NCI-H524 treated with DMSO at 0.1 percent for 48 hours (cell line): ENCODE measurements around the gene LGALS7B.
"Not testable (repeated sequence)": the region's sequence is repeated elsewhere in the genome, so short reads cannot be mapped to it uniquely, and the experiment has no call there.

Experiments used
- DNase-seq: peaks from one replicate; lab custom pipeline; 2025; lab: John Stamatoyannopoulos, UW

Gene LGALS7B

DNA sequence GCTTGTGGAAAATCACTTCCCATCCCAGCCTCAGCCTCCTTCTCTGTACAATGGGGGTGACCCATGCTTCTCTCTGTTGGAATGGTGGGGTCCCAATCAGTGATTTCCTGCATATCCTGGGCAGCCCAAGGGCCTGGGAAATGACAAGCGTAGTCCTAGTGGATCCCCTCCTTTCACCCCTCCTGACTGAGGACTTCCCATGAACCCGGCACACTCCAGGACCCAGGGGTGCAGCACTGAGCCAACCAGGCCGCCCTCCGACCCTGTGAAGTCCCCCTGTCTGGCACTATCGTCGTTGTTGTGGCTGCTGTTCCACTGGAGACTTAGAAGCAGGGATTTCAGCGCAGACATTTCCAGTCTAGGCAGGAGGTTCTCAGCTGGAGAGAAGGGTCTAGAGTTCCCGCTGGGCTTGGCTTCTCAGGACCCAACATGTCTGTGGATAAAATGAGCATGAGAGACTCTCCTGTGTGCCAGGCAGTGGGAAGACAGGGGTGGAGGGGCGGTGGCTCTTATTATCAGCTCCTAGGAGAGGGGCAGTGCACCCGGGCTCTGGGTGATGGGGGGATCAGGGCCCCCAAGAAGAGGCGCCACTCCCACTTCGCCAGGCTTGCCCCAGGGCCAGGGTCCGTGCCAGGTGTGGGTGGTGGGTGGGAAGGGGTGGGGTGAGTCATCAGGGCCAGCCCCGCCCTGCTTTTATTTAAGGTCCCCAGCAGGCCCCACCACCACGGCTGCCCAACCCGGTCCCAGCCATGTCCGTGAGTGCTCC is at the start of gene LGALS7B:
Gene LGALS7B, plus strand, starts transcription at position 723 of the 766 bp plus-strand sequence. Its CDS starts 27 bp downstream, at position 750.
- no peak for DNase-seq

- no peak for DNase-seq
Observed at GRCh38 chr19:38739440-38740256, 49.4 kb upstream of the LGALS7B start.

DNA sequence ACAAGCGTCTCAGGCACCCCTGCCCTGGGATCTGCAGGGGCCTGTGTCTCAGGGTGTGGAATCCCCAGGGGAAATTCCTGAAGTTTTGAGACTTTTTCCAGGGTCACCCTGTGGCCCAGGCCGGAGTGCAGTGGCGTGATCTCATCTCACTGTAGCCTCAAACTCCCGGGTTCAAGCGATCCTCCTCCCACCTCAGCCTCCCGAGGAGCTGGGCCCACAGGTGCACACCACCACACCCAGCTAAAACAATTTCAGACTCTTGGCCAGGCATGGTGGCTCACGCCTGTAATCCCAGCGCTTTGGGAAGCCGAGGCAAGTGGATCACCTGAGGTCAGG is 48.8 kb upstream of the LGALS7B start:
- DNase-seq, result no peak

DNA sequence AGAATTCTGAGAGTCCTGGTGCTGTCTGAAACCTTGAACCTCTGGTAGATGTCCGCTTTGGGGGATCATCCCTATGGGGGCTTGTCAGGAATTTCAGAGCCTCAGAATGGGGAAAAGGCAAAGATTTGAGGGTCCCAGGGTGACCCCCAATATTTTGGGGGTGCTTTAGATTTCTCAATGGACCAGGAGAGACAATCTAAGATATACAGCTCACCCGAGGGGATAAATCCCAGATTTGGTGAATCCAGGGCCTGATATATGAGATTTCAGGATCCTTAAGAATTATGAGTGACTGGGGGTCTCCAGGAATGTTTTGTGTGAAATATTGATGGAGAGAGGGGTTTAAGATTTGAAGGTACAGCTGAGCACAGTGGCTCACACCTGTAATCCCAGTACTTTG is 48.1 kb upstream of the LGALS7B start:
- DNase-seq, result no peak

GRCh38 chr19:38741670-38742069 is 47.3 kb upstream of the LGALS7B start:
- no peak for DNase-seq

DNA sequence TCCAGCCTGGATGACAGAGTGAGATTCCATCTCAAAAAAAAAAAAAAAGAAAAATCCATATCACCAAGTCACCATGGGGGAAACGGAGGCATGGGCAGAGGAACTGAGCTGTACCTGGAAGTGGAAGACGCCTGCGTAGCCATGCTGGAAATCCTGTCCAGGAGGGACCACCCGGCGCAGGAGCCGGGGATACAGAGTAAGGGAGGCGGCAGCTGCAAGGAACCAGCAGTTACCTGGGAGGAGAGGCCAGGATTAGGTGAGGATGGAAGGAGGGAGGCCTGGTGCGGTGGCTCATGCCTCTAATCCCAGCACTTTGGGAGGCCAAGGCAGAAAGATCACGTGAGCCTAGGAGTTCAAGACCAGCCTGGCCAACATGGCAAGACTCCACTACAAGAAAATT is 46.7 kb upstream of the LGALS7B start:
- DNase-seq, result no peak

DNA sequence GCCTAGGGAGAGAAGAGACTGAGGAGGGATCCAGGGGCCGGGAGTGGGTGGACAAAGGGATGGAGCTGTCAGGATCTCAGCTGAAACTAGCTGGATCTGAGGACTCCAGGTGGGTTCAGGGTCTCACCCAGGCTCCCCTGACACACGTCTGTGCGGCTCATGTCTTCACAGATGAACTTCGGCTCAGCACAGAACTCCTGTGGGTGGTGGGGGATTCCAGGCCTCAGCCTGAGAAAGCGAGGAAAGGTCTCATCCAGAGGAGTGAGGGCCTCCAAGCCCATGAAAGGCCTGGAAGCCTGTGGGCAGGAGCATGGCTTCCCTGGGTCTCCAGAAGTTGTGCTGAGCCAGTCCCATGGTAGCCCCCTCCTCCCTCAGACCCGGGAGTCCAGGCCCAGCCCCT is 46.1 kb upstream of the LGALS7B start:
- DNase-seq, result no peak

DNA sequence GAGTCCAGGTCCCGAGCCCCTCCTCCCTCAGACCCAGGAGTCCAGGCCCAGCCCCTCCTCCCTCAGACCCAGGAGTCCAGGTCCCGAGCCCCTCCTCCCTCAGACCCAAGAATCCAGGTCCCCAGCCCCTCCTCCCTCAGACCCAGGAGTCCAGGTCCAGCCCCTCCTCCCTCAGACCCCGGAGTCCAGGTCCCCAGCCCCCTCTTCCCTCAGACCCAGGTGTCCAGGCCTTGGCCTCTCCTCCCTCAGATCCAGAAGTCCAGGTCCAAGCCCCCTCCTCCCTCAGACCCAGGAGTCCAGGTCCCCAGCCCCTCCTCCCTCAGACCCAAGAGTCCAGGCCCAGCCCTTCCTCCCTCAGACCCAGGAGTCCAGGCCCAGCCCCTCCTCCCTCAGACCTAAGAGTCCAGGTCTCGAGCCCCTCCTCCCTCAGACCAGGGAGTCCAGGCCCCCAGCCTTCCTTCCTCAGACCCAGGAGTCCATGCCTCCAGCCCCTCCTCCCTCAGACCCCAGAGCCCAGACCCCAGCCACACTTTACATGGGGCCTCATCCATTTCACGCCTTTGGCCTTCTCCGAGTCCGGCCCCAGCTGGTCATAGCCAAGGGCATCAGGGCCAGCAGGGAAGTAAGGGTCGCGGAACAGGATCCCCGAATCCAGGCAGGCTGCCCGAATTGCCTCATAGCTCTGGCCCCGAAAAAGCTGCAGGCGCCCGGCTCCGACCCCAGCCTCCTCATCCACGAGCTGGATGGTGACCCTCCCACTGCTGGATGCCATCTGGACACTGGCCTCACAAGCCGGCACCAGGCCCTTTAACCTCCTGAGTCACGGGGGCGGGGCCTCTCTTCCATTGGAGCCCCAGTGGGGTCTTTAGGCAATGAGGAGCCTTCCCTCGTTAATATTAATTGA is 45.4 kb upstream of the LGALS7B start:
- DNase-seq, result no peak

- no peak for DNase-seq
Observed at GRCh38 chr19:38744298-38744681, 44.7 kb upstream of the LGALS7B start, which contains the start of gene CAPN12. CAPN12 (minus strand) TSS chr19:38744474; CDS start chr19:38744165, 309 bp downstream.

DNA sequence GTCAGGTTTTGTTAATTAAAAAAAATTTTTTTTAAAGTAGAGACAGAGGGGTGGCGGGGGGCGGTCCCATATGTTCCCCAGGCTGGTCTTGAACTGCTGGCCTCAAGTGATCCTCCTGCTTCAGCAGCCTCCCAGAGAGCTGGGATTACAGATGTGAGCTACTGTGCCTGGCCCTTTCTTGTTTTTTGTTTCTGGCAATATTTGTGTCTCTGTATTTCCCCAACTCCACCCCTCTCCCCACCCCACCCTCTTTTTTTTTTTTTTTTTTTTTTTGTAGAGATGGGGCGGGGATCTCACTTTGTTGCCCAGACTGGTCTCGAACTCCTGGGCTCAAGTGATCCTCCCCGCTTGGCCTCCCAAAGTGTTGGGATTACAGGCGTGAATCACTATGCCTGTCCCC is 44.1 kb upstream of the LGALS7B start:
- DNase-seq, result no peak

GRCh38 chr19:38745316-38745715 is 43.7 kb upstream of the LGALS7B start:
- DNase-seq, result no peak

GRCh38 chr19:38753783-38754182 is 35.2 kb upstream of the LGALS7B start:
- DNase-seq, result not testable (repeated sequence)

- DNase-seq, result not testable (repeated sequence)
Observed at GRCh38 chr19:38754196-38754595, 34.8 kb upstream of the LGALS7B start.

DNA sequence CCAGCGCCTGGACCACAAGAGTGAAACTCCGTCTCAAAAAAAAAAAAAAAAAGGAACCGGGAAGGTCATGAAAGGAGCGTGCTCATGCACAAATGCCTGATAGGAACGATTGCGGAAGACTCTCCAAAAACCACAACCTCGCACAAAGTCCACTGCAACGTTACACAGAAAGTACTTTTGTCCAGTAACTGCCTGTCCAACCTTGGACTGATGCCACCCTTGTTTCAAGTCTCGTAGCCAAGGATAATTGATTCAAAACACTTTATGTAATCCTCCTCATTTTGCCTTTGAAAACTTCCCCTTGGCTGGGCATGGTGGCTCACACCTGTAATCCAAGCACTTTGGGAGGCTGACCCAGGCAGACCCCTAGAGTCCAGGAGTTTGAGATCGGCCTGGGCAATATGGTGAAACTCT is 29.4 kb upstream of the LGALS7B start:
- DNase-seq, result no peak

- DNase-seq, result not testable (repeated sequence)
Observed at GRCh38 chr19:38760805-38761517, 28.0 kb upstream of the LGALS7B start.

- not testable (repeated sequence) for DNase-seq
Observed at GRCh38 chr19:38761884-38762389, 27.1 kb upstream of the LGALS7B start.

DNA sequence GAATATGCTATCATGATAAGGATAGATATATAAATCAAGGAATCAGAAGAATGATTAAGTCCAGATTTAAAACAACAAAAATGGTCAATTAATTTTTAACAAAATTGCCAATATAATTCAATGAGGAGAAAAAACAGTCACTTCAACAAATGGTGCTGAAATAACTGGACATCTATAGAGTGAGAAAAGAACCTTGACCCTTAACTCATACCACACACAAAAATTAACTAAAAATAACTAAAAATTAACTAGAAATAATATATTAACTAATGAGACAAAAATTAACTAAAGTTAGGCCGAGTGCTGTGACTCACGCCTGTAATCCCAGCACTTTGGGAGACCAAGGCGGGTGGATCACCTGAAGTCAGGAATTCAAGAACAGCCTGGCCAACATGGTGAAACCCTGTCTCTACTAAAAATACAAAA is 25.2 kb upstream of the LGALS7B start:
- DNase-seq, result no peak

DNA sequence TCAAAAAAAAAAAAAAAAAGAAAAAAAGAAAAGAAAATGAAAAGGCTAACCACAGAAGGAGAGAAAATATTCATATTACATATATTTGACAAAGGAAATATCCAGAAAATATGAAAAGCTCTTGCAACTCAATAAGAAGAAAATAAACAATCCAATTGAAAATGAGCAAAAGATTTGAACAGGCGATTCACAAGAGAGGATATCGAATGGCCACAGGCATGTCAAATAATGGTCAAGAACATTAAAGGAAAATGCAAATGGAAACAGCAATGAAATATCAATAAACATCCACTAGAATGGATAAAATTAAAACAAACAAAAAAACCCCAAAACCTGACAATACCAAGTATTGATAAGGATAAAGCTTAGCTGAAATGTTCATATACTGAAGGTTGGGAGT is 23.8 kb upstream of the LGALS7B start:
- DNase-seq, result no peak

DNA sequence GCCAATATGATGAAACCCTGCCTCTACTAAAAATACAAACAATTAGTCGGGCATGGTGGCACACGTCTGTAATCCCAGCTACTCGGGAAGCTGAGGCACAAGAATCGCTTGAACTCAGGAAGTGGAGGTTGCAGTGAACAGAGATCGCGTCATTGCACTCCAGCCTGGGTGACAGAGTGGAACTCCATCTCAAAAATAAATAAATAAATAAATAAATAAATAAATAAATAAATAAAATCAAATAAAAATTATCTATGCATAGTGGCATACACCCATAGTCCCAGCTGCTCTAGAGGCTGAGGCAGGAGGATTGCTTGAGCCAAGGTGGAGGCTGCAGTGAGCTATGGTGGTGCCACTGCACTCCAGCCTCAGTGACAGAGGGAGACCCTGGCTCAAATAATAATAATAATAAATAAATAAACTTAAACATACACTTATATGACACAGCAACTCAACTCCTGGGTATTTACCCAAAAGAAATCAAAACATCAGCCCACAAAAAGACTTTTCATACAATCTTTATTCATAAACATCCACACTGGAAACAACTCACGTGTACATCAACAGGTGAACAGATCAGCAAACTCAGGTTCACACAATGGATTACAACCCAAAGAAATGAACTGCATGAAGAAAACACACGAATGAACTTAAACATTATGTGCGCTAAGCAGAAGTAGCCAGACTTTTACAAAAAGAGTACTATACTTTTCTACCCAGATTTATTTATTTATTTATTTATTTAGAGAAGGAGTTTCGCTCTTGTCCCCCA is 22.5 kb upstream of the LGALS7B start:
- no peak for DNase-seq

GRCh38 chr19:38769635-38770211 is 19.3 kb upstream of the LGALS7B start:
- DNase-seq, result no peak
